OCI-LY7 (cell line): ENCODE data around the gene BCL2L14.

Experiments used
- EZH2phosphoT487 ChIP-seq: fragments of 200-600 bp; sonication (generic); IDR thresholded peaks from 2 replicates; pipeline ENCODE4 v1.6.1; 2018; ENCODE audit warnings: low read depth, borderline replicate concordance, mild to moderate bottlenecking, mixed run types, antibody characterized with exemption, low read length, moderate library complexity, mixed read lengths
- TF ChIP-seq, protein P1 (sequence below): fragments of 200-600 bp; sonication (generic); conservative IDR thresholded peaks from 2 replicates; pipeline ENCODE4 v1.5.1; 2014; ENCODE audit warnings: mild to moderate bottlenecking, antibody characterized with exemption, low read length, moderate library complexity, mixed read lengths

DNA sequence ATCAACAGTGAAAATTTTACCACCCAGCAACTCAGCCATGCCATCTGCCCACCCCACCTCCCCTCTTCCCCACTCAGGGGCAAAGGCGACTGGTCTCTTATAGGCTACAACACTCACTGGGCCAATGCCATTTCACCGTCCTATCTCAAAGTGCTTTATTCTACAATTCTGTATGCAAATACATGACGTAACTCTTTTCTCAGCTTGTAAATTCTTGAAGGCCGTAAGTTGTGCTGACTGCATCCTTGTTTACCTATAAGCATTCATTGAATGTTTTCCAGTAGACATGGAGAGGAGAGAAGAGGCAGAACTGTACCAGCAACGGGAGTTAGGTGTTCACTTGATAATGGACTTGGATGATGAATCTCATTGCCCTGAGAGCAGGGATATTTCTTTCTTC is 15.6 kb downstream of the BCL2L14 start:
- TF ChIP-seq, protein P1, sequence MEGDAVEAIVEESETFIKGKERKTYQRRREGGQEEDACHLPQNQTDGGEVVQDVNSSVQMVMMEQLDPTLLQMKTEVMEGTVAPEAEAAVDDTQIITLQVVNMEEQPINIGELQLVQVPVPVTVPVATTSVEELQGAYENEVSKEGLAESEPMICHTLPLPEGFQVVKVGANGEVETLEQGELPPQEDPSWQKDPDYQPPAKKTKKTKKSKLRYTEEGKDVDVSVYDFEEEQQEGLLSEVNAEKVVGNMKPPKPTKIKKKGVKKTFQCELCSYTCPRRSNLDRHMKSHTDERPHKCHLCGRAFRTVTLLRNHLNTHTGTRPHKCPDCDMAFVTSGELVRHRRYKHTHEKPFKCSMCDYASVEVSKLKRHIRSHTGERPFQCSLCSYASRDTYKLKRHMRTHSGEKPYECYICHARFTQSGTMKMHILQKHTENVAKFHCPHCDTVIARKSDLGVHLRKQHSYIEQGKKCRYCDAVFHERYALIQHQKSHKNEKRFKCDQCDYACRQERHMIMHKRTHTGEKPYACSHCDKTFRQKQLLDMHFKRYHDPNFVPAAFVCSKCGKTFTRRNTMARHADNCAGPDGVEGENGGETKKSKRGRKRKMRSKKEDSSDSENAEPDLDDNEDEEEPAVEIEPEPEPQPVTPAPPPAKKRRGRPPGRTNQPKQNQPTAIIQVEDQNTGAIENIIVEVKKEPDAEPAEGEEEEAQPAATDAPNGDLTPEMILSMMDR, result no peak
- no peak for TF ChIP-seq EZH2phosphoT487
